HG02885 (cell line): ENCODE results near the gene TRIM39.
"Not testable (repeated sequence)": the region's sequence is repeated elsewhere in the genome, so short reads cannot be mapped to it uniquely, and the experiment has no call there.

ENCODE experiments used
- ATAC-seq: cut with Tn5 transposase; IDR thresholded peaks from one replicate; pipeline ENCODE4 v1.9.1; 2021; ENCODE audit warnings: mild to moderate bottlenecking; ENCODE audit not compliant: unreplicated experiment, poor library complexity

TRIM39 gene

DNA sequence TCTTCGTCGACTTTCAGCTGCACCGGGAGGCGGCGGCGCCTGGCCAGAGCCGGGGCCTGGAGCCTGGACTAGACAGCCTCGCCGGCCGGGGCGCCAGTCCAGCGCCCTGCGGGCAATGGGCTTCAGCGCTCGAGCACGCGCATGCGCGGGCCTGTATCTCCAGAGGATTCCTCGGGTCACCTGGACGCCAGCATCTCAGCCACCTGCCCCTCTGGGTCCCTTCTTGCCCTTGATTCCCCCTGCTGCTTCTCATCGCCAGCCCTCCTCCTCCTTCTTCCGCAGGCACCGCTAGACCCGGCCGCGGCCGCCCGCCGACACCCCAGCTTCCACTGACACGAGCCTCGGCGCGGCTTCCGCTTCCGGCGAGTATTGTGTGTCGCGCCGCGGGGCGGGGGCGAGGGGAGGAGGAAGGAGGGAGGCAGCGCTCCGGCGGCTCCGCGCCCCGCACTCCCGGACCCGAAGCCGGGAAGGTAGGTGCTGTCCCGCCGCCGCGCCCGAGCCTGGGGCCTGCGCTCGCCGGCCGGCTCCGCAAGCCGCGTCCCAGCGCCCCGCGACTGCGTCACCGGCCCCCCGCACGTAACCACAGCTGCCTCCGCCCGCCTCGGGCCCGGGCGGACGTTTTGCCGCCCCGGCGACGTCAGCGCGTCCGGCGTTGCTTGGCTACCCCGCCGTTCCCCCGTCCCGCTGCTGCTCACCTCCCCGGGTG, at the start of gene TRIM39:
TSS of gene TRIM39 (plus strand) at position 402 of the 706 bp plus-strand sequence. CDS start 2,391 bp downstream, outside the sequence.
- ATAC-seq = peak; percentile 74

DNA sequence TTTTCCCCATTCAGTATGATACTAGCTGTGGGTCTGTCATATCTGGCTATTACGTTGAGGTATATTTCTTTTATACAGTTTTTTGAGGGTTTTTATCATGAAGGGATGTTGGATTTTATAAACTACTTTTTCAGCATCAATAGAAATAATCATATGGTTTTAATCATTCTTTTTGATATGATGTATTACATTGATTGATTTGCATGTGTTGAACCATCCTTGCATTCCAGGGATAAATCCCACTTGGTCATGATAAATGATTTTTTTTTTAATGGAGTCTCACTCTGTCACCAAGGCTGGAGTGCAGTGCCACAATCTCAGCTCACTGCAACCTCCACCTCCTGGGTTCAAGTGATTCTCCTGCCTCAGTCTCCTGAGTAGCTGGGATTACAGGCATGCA, 45.7 kb upstream of the TRIM39 start:
- not testable (repeated sequence) for ATAC-seq

DNA sequence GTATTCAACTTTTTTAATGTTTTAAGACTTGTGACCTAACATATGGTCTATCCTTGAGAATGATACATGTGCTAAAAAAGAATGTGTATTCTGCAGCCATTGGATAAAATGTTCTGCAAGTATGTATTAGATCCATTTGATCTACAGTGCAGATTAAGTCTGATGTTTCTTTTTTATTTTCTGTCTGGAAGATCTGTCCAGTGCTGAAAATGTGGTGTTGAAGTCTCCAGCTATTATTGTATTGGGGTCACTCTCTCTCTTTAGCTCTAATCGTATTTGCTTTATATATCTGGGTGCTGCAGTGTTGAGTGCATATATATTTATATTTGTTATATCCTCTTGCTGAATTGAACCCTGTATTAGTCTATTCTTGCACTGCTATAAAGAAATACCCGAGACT, 44.2 kb upstream of the TRIM39 start:
- ATAC-seq = no peak

DNA sequence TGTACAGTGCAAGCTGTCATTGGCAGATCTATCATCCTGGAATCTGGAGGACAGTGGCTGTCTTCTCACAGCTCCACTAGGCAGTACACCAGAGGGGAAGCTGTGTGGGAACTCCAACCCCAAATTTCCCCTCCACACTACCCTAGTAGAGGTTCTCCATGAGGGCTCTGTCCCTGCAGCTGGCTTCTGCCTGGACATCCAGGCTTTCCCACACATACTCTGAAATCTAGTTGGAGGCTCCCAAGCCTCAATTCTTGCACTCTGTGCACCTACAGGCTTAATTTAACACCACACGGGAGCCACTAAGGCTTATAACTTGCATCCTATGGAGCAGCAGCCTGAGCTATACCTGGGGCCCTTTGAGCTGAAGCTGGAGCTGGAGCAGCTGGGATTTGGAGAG, 43.0 kb upstream of the TRIM39 start:
- no peak for ATAC-seq

DNA sequence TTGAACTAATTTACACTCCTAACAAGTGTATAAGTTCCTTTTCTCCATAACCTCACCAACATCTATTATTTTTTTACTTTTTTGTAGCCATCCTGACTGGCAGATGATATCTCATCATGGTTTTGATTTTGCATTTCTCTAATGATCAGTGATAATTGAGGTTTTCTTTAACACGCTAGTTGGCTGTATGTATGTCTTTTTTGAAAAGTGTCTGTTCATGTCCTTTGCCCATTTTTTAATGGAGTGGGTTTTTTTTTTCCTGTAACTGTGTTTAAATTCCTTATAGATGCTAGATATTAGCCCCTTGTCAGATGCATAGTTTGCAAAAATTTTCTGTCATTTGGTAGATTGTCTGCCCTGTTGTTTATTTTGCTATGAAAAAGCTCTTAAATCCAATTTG, 39.6 kb upstream of the TRIM39 start:
- no peak for ATAC-seq

DNA sequence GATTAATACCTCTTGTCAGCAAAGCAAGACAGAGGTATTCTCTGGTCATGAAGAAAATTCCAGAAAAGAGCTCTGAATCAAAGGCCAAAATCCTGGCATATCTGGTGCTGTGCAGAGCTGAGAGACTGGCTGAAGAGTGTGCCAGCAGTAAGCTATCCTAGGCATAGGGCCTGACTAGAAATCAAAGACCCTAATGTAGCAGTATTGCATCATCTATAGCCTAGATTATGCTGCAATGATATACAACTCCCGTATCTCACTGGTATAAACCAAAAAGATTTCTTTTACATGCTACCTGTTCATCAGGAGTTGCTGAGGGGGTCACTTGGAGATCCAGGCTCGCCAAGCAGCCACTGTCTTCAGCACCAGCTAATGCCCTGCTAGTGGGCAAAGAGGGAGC, 30.9 kb upstream of the TRIM39 start:
- no peak for ATAC-seq

DNA sequence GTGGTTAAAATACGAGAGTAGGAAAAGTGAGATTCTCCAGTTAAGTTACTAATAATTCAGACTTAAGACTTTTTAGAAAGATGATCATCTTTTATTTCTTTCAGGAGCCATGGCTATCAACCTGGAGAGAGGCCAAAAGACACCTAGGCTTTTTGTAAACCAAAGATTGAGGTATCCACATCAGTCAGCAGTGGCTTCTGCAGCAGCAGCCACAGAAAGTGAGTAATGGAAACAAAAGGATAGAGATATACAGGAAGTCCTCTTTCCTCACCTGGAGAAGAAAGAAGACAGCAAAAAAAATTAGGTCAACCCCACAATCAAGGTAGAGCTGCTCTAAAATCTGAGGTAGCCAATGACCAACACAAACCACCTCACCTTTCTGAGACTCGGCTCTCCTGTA, 22.7 kb upstream of the TRIM39 start:
- ATAC-seq = no peak

DNA sequence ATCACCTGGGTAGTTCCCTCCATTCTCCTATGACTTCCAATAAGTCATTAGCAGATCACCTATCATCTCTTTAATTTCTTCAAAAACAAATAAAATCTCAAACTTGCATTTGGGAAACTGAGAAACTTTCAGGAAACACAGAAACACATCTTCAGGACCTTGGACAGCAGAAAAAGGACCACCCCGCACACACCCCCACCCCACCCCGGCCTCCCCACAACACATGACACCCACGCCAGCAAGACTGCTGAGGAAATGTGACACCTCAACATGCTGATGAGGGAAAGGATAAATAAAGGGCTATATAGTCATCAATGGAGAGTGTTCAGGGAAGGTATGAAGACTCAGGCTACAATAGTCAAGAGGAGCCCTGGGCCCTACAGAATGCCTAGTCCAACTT, 15.6 kb upstream of the TRIM39 start:
- no peak for ATAC-seq

DNA sequence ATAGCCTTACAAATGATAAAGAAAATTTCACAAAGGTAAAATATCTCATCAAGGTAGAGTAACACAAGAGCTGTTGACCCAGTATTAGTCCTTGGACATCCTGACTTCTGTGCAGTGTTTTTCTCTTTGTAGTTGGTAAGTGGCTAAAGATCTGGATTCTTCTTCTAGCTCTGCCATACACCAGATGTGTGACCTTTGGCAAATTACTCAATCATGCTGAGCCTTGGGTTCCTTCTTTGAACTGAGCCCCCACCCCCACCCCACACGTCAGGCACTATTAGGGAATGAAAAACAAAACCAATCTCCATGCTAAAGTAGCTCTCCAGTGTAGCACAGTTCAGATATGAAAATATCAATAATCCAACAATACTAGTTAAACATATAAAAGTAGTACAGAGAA, 15.1 kb upstream of the TRIM39 start:
- ATAC-seq = no peak

DNA sequence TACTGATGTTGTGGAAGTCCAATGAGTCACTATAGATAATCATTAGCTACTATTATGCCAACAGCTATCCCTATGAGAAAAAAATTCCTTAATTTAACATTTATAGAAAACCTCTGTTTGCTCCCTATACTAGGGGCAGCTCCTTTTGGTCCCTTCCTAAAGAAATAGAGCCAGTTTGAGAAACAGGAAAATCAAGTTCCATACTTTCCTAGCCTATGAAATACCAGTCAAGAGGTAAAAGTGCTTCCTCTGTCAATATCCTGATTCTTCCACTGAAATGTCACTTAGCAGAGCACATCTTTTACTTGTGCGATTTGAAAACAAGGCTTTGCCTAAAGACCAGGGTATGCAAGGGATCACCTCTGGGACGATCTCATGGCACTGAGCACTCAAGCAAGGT, 14.5 kb upstream of the TRIM39 start:
- ATAC-seq = no peak

DNA sequence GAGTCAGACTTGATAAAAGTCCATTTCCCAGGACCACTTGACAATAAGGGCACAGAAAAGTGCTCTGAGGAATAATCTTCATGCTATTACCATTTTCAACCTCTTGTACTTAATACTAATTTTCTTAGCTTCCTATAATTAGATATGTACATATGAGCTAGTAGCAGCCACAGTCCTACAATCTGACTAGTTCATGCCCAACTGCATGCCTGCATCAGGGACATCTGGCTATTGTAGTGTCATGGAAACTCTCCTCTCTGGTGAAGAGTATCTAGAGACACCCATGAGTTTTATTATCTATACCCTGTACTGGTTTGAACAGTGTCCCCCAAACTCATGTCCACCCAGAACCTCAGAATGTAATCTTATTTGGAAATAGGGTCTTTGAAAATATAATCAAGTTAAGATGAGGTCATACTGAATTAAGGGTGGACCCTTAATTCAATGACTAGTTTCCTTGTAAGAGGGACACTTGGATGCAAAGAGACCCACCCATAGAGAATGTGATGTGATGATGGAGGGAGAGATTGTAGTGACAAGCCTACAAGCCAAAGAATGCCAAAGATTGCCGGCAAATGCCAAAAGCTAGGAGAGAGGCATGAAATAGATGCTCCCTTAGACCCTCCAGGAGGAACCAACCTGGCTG, 13.9 kb upstream of the TRIM39 start:
- no peak for ATAC-seq

DNA sequence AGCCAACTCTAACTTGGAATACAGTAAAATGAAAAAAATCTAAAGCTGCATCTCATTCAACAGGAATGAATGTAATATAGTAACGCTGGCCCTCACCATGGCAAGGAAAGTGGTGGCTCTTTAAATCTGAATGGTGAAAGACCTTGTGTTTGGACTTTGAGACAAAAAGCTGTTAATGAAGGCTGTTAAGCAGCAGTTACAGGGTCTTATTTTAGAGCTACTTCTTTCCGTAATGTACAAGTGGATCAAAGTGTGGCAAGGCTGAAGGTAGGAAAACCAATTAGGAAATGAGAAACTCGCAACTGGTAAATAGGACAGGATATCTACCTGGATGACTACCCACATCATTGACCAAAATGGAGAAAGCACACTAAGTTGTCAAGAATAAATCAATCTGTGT, 11.6 kb upstream of the TRIM39 start:
- ATAC-seq = no peak

DNA sequence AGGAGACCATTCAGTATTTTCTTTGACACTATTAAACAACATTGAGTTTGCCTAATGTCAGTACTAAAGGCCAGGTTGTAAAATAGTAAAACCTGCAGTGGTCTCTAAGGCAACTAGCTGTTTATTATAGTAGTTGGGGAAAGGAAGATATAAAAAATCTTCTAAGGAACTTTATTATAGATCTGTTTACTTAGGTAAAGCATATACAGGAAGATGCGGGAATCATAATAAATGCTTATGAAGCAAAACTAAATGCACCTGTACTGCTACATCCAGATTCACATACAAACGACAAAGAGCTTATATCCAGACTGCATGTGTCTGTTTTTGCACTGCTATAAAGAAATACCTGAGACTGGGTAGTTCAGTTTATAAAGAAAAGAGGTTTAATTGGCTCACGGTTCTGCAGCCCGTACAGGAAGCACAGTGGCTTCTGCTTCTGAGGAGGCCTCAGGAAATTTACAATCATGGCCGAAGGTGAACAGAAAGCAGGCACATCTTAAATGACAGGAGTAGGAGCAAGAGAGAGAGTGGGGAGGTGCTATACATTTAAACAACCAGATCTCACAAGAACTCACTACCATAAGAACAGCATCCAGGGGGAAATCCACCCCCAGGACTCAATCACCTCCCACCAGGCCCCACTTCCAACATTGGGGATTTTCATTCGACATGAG, 8.7 kb upstream of the TRIM39 start:
- no peak for ATAC-seq

DNA sequence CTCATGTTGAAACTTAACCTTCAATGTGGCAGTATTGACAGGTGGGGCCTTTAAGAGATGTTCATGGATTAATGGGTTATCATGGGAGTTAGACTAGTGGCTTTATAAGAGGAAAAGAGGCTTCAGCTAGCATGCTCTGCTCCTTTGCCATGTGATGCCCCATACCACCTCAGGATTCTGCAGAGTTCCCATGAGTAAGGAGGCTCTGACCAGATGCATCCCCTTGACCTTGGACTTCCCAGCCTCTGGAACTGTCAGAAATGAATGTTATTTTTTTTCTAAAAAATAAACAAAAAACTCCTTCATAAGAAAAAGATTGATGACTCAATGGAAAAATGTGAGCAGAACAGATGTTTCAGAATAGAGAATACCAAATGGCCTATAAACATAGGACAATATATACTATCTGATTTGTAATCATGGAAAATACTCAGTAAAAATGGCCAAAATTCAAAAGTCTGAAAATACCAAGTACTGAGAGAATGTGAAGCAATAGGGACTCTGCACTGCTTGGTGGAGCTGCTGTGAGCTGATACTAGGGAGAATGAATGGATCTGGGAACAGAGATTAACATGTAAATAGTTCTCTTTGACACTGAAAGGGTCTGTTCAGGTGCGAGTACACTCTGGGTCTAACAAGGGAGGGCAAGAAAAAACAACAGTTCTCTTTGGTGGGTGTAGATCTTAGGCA, 7.4 kb upstream of the TRIM39 start:
- no peak for ATAC-seq

DNA sequence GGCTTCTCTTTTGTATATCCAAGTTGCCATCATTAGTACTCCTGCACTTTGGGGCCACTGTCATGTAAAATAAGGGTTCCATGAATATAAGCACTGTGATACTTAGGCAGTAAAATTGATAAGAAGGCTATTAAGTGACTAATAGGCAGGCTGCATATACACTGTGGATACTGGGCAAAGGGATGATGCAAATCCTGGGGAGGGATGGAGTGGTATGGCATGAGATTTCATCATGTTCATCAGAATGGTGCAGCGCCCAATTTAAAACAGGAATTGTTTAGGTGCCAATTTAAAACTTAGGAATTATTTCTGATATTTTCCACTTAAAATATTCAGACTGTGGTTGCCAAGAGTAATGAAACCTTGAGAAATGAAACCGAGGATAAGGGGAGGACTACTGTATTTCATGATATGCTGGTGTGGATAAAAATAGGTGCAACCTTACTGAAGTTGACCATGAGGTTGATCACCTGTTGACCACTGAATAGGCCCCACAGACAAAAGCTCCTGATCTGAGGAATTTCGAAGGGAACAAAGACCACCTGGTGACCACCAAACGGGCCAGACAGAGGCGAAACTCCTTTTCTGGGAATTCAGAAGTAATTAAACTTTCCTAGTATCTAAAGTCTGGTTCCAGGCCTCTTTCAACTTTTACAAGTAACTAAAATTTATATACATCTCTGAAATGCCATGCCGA, 4.9 kb upstream of the TRIM39 start:
- no peak for ATAC-seq

DNA sequence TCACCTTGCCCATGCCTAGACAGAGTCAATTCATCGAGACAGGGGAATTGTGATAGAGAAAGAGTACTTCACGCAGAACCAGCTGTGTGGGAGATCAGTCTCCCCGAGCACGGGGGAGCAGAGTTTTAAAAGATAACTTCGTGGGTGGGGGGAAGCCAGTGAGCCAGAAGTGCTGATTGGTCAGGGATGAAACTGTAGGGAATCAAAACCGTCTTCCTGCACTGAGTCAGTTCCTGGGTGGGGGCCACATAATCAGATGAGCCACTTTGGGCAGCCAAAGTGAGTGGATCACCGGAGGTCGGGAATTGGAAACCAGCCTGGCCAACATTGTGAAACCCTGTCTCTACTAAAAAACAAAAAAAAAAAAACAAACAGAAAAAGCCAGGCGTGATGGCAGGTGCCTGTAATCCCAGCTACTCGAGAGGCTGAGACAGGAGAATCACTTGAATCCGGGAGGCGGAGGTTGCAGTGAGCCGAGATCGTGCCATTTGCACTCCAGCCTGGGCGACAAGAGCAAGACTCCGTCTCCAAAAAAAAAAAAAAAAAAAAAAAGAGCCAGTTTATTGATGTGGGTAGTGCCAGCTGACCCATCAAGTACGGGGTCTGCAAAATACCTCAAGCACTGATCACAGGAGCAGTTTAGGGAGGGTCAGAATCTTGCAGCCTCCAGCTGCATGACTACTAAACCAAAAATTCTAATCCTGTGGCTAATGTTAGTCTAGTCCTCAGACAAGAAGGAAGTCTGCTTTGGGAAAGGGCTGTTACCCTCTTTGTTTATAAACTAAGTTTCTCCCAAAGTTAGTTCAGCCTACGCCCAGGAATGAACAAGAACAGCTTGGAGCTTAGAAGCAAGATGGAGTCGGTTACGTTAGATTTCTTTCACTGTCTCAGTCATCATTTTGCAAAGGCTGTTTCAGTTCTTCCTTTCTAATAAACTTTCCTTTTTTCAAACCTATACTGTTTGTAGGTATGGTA, 3.9 kb upstream of the TRIM39 start:
- ATAC-seq = no peak

DNA sequence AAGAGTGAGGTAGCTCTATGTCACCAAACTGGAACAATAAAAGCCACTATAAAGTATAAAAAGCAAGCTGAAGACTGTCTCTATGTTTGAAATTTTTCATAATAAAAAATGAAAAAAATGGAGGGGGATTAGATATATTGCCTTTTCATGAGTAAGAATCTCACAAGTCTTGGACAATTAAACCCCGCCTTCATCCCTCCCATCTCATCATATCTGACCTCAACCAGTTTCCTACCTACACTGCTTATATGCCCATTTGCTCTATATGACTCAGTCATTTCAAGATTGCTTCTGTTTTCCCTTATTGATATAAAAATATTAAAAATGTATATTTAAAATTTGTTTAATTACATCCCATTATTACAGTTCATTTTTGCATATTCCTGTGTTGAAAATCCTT, 2.9 kb upstream of the TRIM39 start:
- no peak for ATAC-seq

DNA sequence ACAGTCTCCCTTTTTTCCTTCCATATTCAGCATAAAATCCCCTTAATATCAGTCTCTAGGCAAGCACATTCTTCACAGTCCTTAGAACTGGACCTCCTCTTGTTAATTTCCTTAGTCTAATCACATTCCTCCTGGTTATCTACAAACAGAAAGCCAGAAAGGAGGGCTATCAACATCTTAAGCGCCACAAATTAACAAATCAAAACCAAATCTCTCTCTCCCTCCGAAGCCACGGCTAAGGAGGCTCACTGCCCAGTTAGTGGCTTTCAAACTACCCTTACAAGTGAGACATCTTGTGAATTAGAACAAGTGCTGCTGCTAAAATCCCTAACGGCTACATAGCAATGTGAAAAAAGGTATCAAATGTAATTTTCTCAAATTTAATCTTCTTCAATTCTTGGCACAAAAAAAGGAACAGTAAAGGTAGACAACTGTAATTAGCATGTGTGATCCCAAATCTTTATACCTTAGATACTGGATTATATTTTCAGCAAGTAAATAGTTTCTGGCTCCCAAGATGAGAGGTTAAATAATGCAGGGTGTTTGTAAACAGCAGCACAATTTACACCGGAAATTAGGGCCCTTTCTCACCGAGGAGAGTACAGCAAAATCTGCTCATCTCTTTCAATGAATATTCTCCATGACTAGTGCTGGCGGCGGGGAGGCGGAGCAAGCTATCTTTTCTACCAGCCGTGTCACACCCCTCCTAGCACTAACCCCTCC, 1.4 kb upstream of the TRIM39 start:
- peak; percentile 37 for ATAC-seq
